Naive thymus-derived CD4-positive, alpha-beta T cell (primary cell): Measurements from ENCODE around the gene AKAP13. TPM values are rescaled to one million over a fixed set of nuclear protein-coding genes. Genes with fewer than 3 reads are reported as not detected.
A peak's percentile ranks its signal among the peaks of the same experiment; 100 is the strongest.

Experiments used
- ATAC-seq: fragments of 150-1000 bp; cut with Tn5 transposase; 2 replicates; pipeline ENCODE4 v1.10.0; 2021; ENCODE audit warnings: mild to moderate bottlenecking, moderate library complexity
- CTCF ChIA-PET: fragments of 350-600 bp; sonication (Branson Sonifier 250); formaldehyde crosslinking; loops from one replicate; lab custom pipeline; 2021; ENCODE audit warnings: antibody characterized with exemption; lab: Charles Lee
- POLR2A ChIA-PET: fragments of 350-600 bp; sonication (Branson Sonifier 250); formaldehyde crosslinking; loops from one replicate; lab custom pipeline; 2021; ENCODE audit warnings: antibody characterized with exemption, inconsistent platforms; lab: Charles Lee
- DNase-seq, 9 donors: peaks; one replicate each; pipeline versions ENCODE4 v3.0.0 to v3.0.0-alpha.2; 2020 to 2022; ENCODE audit warnings: mixed read lengths in 1 of 9
- H3K27ac ChIP-seq: one replicate; pipeline ENCODE4 v1.7.0; 2013; ENCODE audit warnings: mild to moderate bottlenecking, low read depth, low read length, moderate library complexity
- H3K27me3 ChIP-seq, 2 donors: one replicate each; pipeline ENCODE4 v1.7.0; 2013; ENCODE audit warnings: low read length in 2 of 2, mild to moderate bottlenecking in 2 of 2, moderate library complexity in 2 of 2; ENCODE audit not compliant: control insufficient read depth in 2 of 2, insufficient read depth in 2 of 2
- H3K36me3 ChIP-seq, 3 experiments: 1 replicate in 2 of 3; 2 replicates in 1 of 3; pipeline ENCODE4 v1.7.0; 2013; ENCODE audit warnings: low read length in 3 of 3, mild to moderate bottlenecking in 3 of 3, moderate library complexity in 1 of 3; ENCODE audit not compliant: insufficient read depth in 3 of 3, control insufficient read depth in 2 of 3
- H3K4me1 ChIP-seq, 2 donors: one replicate each; pipeline ENCODE4 v1.7.0; 2013; ENCODE audit warnings: low read length in 2 of 2, mild to moderate bottlenecking in 2 of 2, moderate library complexity in 1 of 2; ENCODE audit not compliant: control insufficient read depth in 2 of 2, insufficient read depth in 2 of 2
- H3K4me3 ChIP-seq: 2 replicates; pipeline ENCODE4 v1.7.0; 2013; ENCODE audit warnings: mild to moderate bottlenecking, low read length
- H3K9me3 ChIP-seq, 3 experiments: 1 replicate in 2 of 3; 2 replicates in 1 of 3; pipeline ENCODE4 v1.7.0; 2013; ENCODE audit warnings: low read length in 3 of 3; ENCODE audit not compliant: control insufficient read depth in 2 of 3
- H3K27ac Mint-ChIP-seq, 9 donors: one replicate each; pipeline ENCODE4 v1.8.0; 2020 to 2022; ENCODE audit warnings: mixed read lengths in 9 of 9, mild to moderate bottlenecking in 8 of 9, moderate library complexity in 5 of 9, inconsistent platforms in 2 of 9
- H3K27me3 Mint-ChIP-seq, 5 donors: one replicate each; pipeline ENCODE4 v1.8.0; 2021 to 2022; ENCODE audit warnings: mixed read lengths in 5 of 5, mild to moderate bottlenecking in 1 of 5
- H3K36me3 Mint-ChIP-seq, 5 donors: one replicate each; pipeline ENCODE4 v1.8.0; 2020 to 2022; ENCODE audit warnings: mixed read lengths in 5 of 5, mild to moderate bottlenecking in 3 of 5, inconsistent platforms in 1 of 5
- H3K4me1 Mint-ChIP-seq, 7 donors: one replicate each; pipeline ENCODE4 v1.8.0; 2020 to 2022; ENCODE audit warnings: mixed read lengths in 7 of 7, mild to moderate bottlenecking in 3 of 7, inconsistent platforms in 1 of 7
- H3K4me3 Mint-ChIP-seq, 10 donors: one replicate each; pipeline ENCODE4 v1.8.0; 2020 to 2022; ENCODE audit warnings: mild to moderate bottlenecking in 10 of 10, mixed read lengths in 10 of 10, moderate library complexity in 6 of 10, inconsistent platforms in 2 of 10
- H3K9me3 Mint-ChIP-seq, 11 donors: one replicate each; pipeline ENCODE4 v1.8.0; 2020 to 2022; ENCODE audit warnings: mixed read lengths in 11 of 11, mild to moderate bottlenecking in 4 of 11, inconsistent platforms in 1 of 11, moderate library complexity in 1 of 11
- intact Hi-C, 2 donors: fragments of 100-400 bp; cut with micrococcal nuclease; formaldehyde crosslinking; loops; one replicate each; pipeline ENCODE4 v1.15.1; 2023
- polyA plus RNA-seq, 2 donors: library from polyadenylated mRNA; unstranded; fragments of 300-500 nt; fragmentation: Illumina TruSeq; gene quantifications; one replicate each; pipeline ENCODE4 v1.2.3, GENCODE V29; 2021
- total RNA-seq, 6 experiments: library from RNA in 5 of 6; stranded (reverse) in 5 of 6; gene quantifications; 1 replicate in 5 of 6; 2 replicates in 1 of 6; pipeline ENCODE4 v1.2.3 and lab custom pipeline; 2021 to 2026

The AKAP13 gene
- total and polyA plus RNA-seq, 7 experiments from 2014 or later: 108 to 400 (median 231) TPM

DNA sequence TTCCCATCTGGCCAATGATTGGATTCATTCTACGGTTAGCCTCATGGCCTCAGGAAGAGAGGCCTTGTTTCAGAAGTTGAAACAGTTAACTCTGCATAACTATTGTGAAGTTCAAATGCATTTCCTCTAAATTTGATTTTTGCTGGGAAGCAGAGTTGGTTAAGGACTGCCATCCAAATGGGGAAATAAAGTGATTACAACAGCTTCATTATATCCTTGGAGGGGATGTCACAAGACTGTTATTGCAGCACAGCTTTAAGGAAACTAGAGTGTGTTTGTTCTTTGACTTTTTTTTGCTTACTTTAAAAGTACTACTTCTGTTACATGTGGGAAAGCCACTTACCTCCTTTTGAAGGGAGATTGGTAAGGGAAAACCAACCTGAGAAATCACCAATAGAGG is 164.8 kb downstream of the AKAP13 start:
- ATAC-seq (peak; percentile 37), DNase-seq (no peak)
- Histone ChIP-seq H3K27me3 (no peaks in the 10 kb centered on the region), H3K9me3 (no peaks in the 10 kb centered on the region), H3K27ac (no peak overlapping the region), H3K4me1 (peaks cover 0 to 21% of the 10 kb centered on the region in 2 donors), H3K36me3 (no peaks in the 10 kb centered on the region), H3K4me3 (no peak overlapping the region)
- H3K4me3 Mint-ChIP-seq: no peak overlapping the region
- peak overlapping the region in 7 of 9 donors; percentile 2 to 77 (median 42) for H3K27ac Mint-ChIP-seq
- H3K9me3 Mint-ChIP-seq: peaks cover 0 to 2% (median 0%) of the 10 kb centered on the region in 11 donors
- intact Hi-C loops: no loop called here
- ChIA-PET CTCF (interaction anchor here (0.8 to 1.1 kb wide), 2 partner anchors 70 to 249 kb away, joined by 3 read pairs; no protein-coding TSS in a partner anchor), POLR2A (no interaction called here)
- peaks cover 38 to 77% (median 66%) of the 10 kb centered on the region in 7 donors for H3K4me1 Mint-ChIP-seq
- peaks cover 3 to 36% (median 20%) of the 10 kb centered on the region in 5 donors for H3K36me3 Mint-ChIP-seq
- no peaks in the 10 kb centered on the region for H3K27me3 Mint-ChIP-seq

DNA sequence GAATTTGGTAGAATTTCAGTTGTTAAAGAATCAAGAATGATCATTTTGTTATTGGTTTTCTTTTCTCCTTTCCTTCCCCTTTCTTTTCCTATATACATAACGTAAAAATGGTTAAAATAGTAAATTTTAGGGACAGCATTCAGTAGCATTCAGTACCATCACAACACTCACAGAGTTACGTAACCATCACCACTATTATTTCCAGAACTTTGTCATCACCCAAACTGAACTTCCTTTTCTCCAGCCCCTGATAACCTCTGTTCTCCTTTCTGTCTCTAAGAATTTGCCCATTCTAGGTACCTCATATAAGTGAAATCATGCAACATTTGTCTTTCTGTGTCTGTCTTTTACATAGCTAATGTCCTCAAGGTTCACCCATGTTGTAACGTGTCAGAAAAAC is 165.3 kb downstream of the AKAP13 start:
- no peak overlapping the region for H3K27ac ChIP-seq
- no peaks in the 10 kb centered on the region for H3K9me3 ChIP-seq
- no peaks in the 10 kb centered on the region for H3K27me3 ChIP-seq
- H3K4me1 ChIP-seq: peaks cover 0 to 21% of the 10 kb centered on the region in 2 donors
- H3K27me3 Mint-ChIP-seq: no peaks in the 10 kb centered on the region
- H3K9me3 Mint-ChIP-seq: peaks cover 0 to 2% (median 0%) of the 10 kb centered on the region in 11 donors
- peak overlapping the region in 5 of 9 donors; percentile 23 to 74 (median 49) for H3K27ac Mint-ChIP-seq
- DNase-seq: no peak
- ChIA-PET POLR2A (no interaction called here), CTCF (interaction anchor here (1.1 kb wide), 1 partner anchor 70 kb away, joined by 3 read pairs; no protein-coding TSS in a partner anchor)
- no peak overlapping the region for H3K4me3 ChIP-seq
- no peaks in the 10 kb centered on the region for H3K36me3 ChIP-seq
- peak; percentile 45 for ATAC-seq
- H3K4me3 Mint-ChIP-seq: no peak overlapping the region
- intact Hi-C loops: no loop called here
- H3K36me3 Mint-ChIP-seq: peaks cover 3 to 42% (median 20%) of the 10 kb centered on the region in 5 donors
- H3K4me1 Mint-ChIP-seq: peaks cover 34 to 72% (median 61%) of the 10 kb centered on the region in 7 donors

DNA sequence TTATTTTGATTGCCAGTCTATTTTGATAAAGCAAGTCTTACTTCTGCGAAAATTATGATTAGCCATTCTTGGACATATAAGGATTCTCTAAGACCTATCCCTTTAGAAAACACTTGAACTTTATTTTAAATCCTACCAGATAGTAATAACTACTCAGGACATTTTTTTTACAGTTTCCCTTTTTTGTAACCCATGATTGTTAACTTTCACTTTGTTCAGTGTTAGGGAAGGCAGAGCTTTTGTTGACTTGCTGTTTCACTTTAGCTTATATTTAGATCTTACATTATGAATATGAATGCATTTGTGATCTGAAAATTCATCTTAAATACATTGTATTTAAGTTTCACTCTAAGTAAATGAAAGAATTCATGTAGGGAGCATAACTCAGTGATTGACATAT is 167.0 kb downstream of the AKAP13 start:
- DNase-seq: no peak
- intact Hi-C loops: no loop called here
- H3K9me3 ChIP-seq: no peaks in the 10 kb centered on the region
- Mint-ChIP-seq H3K4me1 (peaks cover 20 to 60% (median 45%) of the 10 kb centered on the region in 7 donors), H3K27ac (peak overlapping the region in 3 of 9 donors; percentile 33 to 50 (median 44)), H3K36me3 (peaks cover 3 to 53% (median 28%) of the 10 kb centered on the region in 5 donors), H3K4me3 (peak overlapping the region in 1 of 10 donors; percentile 33), H3K27me3 (no peaks in the 10 kb centered on the region), H3K9me3 (peaks cover 0 to 2% (median 0%) of the 10 kb centered on the region in 11 donors)
- H3K4me3 ChIP-seq: no peak overlapping the region
- H3K36me3 ChIP-seq: no peaks in the 10 kb centered on the region
- H3K27me3 ChIP-seq: no peaks in the 10 kb centered on the region
- ChIA-PET CTCF (no interaction called here), POLR2A (no interaction called here)
- H3K4me1 ChIP-seq: peaks cover 0 to 11% of the 10 kb centered on the region in 2 donors
- no peak overlapping the region for H3K27ac ChIP-seq
- ATAC-seq: no peak

DNA sequence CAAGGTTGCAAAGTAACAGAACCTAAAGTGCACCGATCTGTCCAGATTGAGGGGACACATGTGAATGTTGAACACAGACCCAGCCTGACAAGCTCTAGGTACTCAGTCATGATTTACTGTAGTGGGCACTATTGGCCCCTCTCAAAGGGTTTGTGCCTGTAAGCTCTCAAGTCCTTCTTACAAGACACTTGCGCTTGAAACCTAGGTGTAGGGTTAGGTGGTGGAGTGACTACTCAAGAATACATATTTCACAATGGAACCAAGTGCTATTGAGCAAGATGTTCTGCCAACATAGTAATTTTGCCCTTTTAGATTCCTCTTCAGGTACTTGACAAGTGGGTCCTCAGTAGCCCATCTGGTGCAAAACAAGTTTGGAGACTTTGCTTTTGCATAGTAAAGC is 169.9 kb downstream of the AKAP13 start:
- Histone ChIP-seq H3K36me3 (no peaks in the 10 kb centered on the region), H3K9me3 (no peaks in the 10 kb centered on the region), H3K4me1 (peaks cover 0 to 5% of the 10 kb centered on the region in 2 donors), H3K4me3 (no peak overlapping the region), H3K27ac (no peak overlapping the region), H3K27me3 (no peaks in the 10 kb centered on the region)
- Mint-ChIP-seq H3K4me3 (no peak overlapping the region), H3K27me3 (no peaks in the 10 kb centered on the region), H3K9me3 (no peaks in the 10 kb centered on the region), H3K4me1 (peaks cover 5 to 44% (median 31%) of the 10 kb centered on the region in 7 donors), H3K36me3 (peaks cover 3 to 55% (median 27%) of the 10 kb centered on the region in 5 donors), H3K27ac (no peak overlapping the region)
- DNase-seq (no peak), ATAC-seq (no peak)
- ChIA-PET CTCF (no interaction called here), POLR2A (no interaction called here)
- intact Hi-C loops: no loop called here

DNA sequence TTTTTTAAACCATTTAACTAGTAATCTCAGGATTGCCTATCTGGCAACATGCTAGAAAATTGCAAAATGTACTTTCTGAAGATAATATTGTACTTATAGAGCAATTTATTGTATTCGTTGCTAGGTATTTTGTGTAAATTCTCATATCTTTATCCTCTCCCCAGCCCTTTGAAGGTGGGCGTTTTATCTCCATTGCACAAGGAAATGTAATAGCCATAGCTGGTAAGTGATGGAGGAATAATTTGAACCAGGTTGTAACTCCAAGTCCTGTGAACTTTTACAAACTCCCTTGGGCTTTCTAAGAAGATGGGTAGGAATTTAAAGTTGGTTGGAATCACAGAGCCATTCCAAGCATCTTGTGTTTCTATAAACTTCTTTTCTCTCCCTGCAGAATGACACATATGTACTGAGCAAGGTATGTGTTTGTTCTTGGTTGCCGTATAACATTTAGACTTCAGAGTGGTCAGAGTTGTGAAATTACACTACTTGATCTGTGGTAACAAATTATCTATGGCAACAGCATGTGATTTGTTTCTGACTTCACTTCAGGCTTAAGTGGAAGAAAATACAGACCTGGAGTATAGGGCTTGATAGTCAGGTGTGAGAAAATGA is 170.9 kb downstream of the AKAP13 start:
- Histone ChIP-seq H3K36me3 (no peaks in the 10 kb centered on the region), H3K4me1 (peaks cover 3 to 7% of the 10 kb centered on the region in 2 donors), H3K27me3 (no peaks in the 10 kb centered on the region), H3K4me3 (no peak overlapping the region), H3K27ac (no peak overlapping the region), H3K9me3 (no peaks in the 10 kb centered on the region)
- no peaks in the 10 kb centered on the region for H3K27me3 Mint-ChIP-seq
- H3K27ac Mint-ChIP-seq: no peak overlapping the region
- ChIA-PET POLR2A (no interaction called here), CTCF (no interaction called here)
- intact Hi-C loops: no loop called here
- ATAC-seq (no peak), DNase-seq (no peak)
- H3K4me1 Mint-ChIP-seq: peaks cover 10 to 47% (median 32%) of the 10 kb centered on the region in 7 donors
- H3K36me3 Mint-ChIP-seq: peaks cover 2 to 48% (median 22%) of the 10 kb centered on the region in 5 donors
- no peak overlapping the region for H3K4me3 Mint-ChIP-seq
- no peaks in the 10 kb centered on the region for H3K9me3 Mint-ChIP-seq

DNA sequence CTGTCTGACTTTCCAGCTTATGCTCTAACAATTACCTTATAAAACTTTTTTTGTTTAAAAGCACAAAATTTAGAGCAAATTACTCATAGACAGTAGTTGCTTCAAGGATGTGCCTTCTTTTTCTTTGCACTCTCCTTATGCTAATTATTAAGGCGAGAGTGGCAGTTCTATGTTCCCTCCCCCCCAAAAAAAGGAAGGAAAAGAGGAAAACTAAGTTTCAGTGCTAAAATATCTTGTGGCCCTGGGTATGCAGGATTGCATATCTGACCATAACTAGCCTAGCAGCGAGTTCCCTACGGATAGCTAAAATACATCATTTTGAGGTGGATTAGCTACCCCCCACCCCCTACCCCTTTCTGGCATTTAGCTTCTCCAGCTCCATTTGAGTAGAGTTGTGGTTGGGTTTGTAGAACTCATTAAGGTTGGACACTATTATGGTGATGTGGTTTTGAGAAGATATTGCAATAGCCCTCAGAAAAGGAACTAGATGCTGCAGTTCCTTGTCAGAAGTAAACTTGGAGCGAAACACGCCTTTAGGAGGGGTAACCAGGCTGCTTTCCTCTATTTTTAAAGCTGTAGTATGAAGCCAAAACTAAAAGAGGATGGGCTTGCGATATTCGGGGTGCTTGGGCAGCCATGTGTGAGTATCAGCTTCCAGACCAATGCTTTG is 174.6 kb downstream of the AKAP13 start:
- Histone ChIP-seq H3K4me3 (no peak overlapping the region), H3K36me3 (no peaks in the 10 kb centered on the region), H3K27me3 (no peaks in the 10 kb centered on the region), H3K4me1 (peaks cover 17 to 20% of the 10 kb centered on the region in 2 donors), H3K27ac (no peak overlapping the region), H3K9me3 (no peaks in the 10 kb centered on the region)
- no peaks in the 10 kb centered on the region for H3K27me3 Mint-ChIP-seq
- no peak overlapping the region for H3K4me3 Mint-ChIP-seq
- peaks cover 0 to 42% (median 20%) of the 10 kb centered on the region in 5 donors for H3K36me3 Mint-ChIP-seq
- H3K9me3 Mint-ChIP-seq: no peaks in the 10 kb centered on the region
- DNase-seq (no peak), ATAC-seq (peak; percentile 72)
- CTCF ChIA-PET: interaction anchor here (0.6 kb wide), 1 partner anchor 175 kb away, joined by 6 read pairs; no protein-coding TSS in a partner anchor
- peaks cover 15 to 60% (median 49%) of the 10 kb centered on the region in 7 donors for H3K4me1 Mint-ChIP-seq
- POLR2A ChIA-PET: no interaction called here
- intact Hi-C loops: loop anchor here in 1 of 2 donors (2.0 kb wide), 1 partner anchor 14 kb away; no protein-coding TSS in a partner anchor
- H3K27ac Mint-ChIP-seq: peak overlapping the region in 4 of 9 donors; percentile 1 to 42 (median 20)
